ENCODE results near the gene FAM117A.
A peak's percentile ranks its signal among the peaks of the same experiment; 100 is the strongest.

The FAM117A gene

DNA sequence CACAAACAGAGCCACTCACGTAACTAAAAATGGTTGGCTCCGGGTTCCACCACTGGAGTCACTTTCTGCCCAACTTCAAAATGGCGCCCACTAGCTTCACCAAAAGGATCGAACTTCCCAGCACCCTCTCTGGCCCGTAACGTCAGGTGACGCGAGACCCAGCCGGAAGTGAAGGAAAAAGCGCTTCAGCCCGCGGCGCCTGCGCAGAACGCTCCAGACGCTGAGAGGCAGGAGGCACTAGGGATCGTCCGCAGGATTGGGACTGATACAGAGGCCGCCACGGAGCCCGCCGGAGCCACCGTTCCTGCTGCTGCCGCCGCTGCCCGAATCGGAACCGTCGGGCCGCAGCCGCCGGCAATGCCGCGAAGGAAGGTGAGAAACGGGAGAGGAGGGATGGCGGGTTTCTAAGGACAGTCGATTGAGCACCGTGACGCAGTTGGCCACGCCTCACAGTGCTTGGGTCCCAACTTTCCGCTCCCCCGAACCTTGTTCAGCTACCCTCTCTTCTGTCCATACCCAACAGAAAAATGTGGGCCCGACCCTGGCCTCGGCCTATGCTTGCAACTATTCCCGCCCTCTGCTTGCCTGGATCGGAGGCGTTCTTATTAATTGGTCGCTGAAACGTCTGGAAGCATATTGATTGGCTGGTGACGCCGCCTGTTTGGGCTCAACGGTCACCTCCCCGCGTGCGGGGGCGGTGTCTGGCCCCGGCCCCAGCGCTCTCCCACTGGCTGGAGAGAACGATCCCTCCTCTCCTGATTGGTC, 24.7 kb upstream of the FAM117A start, which contains the start of gene KAT7:
Gene KAT7, plus strand, starts transcription at position 204 of the 765 bp plus-strand sequence. Its CDS starts 154 bp downstream, at position 358.
- no peak for TF ChIP-seq CTCF (IDR thresholded peaks at IDR 0.05; ENCODE audit: extremely low read depth, missing control alignments)
- DNase-seq (ENCODE audit: low spot score), result peak; percentile 93

- DNase-seq (ENCODE audit: low spot score), result no peak
- no peak for TF ChIP-seq CTCF (IDR thresholded peaks at IDR 0.05; ENCODE audit: extremely low read depth, missing control alignments)
Measured at GRCh38 chr17:49787884-49788477, 24.1 kb upstream of the FAM117A start.

DNA sequence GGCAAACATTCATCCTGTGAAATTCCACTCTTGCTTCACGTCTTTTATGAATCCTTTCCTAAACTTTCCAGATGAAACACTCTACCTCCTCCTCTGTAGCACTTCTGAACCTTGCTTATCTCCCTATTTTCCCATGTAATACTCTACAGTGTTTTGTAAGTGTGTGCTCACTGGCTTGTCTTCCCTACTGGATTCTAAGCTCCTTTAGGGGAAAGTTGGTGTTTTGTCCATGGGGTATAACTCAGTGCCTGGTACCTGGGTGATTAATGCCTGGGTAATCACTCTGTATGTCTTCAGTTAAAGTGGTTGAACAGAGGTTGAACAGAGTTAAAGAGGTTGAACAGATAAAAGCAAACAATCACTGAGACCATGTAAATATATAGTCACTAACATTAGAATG, 20.7 kb upstream of the FAM117A start:
- DNase-seq (ENCODE audit: low spot score), result no peak
- no peak for TF ChIP-seq CTCF (IDR thresholded peaks at IDR 0.05; ENCODE audit: extremely low read depth, missing control alignments)

- DNase-seq (ENCODE audit: low spot score), result no peak
- no peak for TF ChIP-seq CTCF (IDR thresholded peaks at IDR 0.05; ENCODE audit: extremely low read depth, missing control alignments)
Measured at GRCh38 chr17:49783791-49784190, 19.9 kb upstream of the FAM117A start.

DNA sequence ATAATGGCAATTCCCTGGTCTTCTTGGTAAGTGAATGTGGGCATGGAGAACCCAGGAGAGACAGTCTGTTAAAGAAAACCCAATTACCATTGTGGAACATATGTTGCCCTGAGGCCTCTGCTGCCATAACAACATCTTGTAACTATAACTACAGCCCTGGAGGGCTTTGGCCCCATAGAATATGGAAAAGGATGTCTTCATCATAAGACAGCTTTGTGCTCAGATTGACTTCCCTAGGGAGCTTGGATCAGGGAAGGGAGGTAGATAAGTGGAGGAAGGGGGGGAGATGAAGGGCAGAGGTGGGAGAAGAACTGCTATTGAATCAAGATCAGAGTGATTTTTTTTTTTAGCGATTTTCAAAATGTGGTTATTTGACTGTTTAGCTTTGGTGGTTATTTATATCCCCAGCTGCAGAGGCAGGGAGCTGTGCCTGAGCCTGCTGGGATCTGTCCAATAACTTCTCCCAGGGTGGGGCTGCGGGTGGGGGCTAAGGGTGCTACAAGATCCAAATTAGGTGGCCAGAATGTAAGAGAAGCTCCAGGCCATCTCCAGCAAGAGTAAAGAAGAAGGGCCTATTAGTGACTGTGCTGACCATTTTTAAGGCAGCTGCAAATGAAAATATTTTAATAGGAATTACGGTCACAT, 19.3 kb upstream of the FAM117A start:
- no peak for TF ChIP-seq CTCF (IDR thresholded peaks at IDR 0.05; ENCODE audit: extremely low read depth, missing control alignments)
- DNase-seq (ENCODE audit: low spot score), result no peak

DNA sequence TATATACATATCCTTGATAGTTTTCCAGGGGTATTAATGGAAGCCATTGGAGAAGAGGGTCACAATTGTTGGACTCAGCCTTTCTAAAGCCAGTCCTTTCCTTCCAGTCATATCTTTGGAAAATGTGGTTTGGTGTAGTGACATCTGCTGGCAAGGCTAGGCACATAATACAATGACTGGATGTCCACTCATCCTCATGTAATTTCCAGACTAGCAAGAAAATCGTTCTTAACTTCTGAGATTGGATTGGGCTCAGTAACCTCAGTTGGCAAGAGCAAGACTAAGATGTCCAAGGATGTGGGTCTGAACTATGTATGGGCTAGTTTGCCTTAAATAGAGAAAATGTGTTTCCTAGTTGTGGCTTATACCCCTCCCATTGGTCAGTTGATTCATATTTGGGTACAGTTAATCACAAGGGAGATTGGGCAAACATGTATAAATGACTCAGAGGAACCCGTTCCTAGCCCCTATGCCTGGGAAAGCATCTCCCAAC, 15.9 kb upstream of the FAM117A start:
- peak; percentile 22 for DNase-seq (ENCODE audit: low spot score)
- TF ChIP-seq CTCF (IDR thresholded peaks at IDR 0.05; ENCODE audit: extremely low read depth, missing control alignments), result peak; percentile 51

All from GM20000 (cell line).